Myometrial cell (primary cell): Measurements from ENCODE around the gene CFAP300. TPM values are rescaled to one million over a fixed set of nuclear protein-coding genes. Genes with fewer than 3 reads are reported as not detected.

Experiments used
- total RNA-seq: library from RNA; depleted of rRNA; stranded (reverse); fragments of >200 nt; gene quantifications from 2 replicates; pipeline ENCODE4 v1.2.3, GENCODE V29; 2015

The CFAP300 gene
- total RNA-seq: 12.1 and 12.4 TPM in 2 replicates

DNA sequence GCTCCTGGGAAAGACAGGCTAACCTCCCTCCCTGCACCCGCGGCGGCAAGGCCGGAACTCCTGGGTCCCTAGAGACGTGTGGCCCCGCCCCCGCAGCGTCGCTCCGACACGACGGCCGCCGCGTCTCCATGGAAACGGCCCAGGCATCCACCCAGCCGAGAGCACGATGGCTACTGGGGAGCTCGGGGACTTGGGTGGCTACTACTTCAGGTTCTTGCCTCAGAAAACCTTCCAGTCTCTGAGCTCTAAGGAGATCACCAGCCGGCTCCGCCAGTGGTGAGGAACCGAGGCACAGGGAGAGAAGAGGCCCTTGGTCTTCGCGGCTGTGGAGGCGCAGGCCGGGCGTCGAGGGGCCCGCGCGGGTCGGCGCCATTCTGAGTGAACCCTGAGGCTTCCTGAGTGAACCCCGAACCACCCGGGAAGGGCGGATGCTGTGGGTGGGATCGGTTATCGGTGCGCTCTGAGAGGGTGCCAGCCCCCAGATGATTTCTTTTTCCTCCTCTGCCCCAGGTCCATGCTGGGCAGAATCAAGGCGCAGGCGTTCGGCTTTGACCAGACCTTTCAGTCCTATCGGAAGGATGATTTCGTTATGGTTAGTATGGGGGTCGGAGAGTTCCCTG is at the start of gene CFAP300:
CFAP300 (plus strand) TSS at position 133 of the 620 bp plus-strand sequence; CDS start at position 167, 34 bp downstream.

DNA sequence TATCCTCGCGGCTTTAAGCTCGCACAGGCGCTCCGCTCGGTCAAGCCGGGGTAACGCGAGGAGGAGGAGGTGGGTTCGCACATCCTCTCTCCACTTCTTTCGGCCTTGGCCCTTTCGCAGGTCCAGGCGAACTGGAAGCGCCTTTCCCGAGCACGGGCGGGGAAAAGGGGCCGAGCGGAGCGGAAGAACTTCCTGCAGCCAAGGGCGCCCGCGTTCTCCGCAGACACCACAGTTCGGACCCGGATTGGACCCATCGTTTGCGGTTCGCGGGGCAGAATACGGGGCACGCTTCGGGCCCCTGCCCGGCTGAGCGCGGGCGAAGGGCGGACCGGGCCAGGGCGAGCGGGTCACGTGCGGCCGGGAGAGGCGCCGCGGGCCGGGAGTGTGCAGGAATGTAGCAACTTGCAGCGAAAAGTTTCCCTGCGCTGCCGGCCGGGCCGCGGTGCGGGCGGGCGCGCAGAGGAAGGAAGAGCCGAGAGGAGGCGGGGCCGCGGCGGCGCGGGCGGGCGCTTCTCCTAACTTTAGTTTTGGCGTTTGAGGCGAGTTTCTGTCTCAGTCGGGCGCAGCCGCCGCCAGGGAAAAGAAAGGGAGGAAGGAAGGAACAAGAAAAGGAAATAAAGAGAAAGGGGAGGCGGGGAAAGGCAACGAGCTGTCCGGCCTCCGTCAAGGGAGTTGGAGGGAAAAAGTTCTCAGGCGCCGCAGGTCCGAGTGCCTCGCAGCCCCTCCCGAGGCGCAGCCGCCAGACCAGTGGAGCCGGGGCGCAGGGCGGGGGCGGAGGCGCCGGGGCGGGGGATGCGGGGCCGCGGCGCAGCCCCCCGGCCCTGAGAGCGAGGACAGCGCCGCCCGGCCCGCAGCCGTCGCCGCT is 62.9 kb downstream of the CFAP300 start, which contains the start of gene YAP1:
YAP1 (plus strand) TSS at position 552 of the 865 bp plus-strand sequence. CDS start 402 bp downstream, outside the sequence.

Other genes starting within 250 kb of the CFAP300 start
- 0.29 and 1.1 TPM in 2 replicates for gene CEP126, start 132.4 kb upstream of the CFAP300 start, total RNA-seq
- not detected in 2 replicates for gene ANGPTL5, start 130.9 kb upstream of the CFAP300 start, total RNA-seq
- gene YAP1, start 63.0 kb downstream of the CFAP300 start, total RNA-seq: 91.8 and 117 TPM in 2 replicates